NCI-H345 treated with DMSO at 0.1 percent for 48 hours (cell line): ENCODE data around the gene HDDC3.

Source experiments
- DNase-seq: peaks from one replicate; lab custom pipeline; 2025; ENCODE audit not compliant: unreplicated experiment; lab: John Stamatoyannopoulos, UW

HDDC3 gene

DNA sequence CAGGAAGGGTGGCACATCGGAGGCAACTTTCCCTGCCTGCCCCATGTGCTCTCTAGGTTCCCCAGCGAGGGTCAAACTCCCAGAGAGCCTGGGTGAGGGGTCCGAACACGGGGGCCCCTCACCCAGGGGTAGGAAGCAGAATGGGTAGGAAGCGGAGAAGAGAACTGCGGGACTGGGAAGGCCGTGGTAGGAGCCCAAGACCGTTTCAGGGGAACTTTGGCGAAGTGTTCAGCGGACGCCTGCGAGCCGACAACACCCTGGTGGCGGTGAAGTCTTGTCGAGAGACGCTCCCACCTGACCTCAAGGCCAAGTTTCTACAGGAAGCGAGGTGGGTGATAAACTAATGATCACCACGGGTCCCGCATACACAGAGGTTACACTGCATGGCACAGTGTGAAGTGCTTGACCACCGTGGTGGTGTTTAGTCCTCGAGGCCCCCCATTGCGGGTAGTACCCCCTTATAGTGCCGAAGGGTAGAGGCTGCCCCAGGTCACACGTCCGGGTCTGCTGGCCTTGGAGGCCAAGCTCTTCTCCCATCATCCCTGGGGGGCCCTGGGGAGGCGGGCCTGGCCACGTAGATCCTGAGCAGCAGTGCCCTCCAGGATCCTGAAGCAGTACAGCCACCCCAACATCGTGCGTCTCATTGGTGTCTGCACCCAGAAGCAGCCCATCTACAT, 39.7 kb downstream of the HDDC3 start:
- no peak for DNase-seq

DNA sequence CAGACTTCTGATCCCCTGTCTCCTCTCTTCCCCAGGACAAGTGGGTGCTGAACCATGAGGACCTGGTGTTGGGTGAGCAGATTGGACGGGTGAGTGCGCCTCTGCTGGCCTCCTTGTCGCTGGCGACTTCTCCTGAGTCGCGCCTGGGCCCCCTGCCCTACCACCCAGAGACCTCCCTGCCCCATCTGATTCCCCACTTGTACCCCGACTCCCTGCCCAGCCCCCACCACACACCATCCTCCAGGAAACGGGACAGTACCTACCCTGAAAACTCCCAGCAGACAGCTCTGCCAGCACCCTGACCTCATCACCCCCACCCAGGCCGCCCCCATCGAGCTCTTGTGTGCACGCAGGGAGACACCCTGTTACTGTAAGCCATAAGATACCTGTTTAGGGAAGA, 40.3 kb downstream of the HDDC3 start:
- DNase-seq: no peak

DNA sequence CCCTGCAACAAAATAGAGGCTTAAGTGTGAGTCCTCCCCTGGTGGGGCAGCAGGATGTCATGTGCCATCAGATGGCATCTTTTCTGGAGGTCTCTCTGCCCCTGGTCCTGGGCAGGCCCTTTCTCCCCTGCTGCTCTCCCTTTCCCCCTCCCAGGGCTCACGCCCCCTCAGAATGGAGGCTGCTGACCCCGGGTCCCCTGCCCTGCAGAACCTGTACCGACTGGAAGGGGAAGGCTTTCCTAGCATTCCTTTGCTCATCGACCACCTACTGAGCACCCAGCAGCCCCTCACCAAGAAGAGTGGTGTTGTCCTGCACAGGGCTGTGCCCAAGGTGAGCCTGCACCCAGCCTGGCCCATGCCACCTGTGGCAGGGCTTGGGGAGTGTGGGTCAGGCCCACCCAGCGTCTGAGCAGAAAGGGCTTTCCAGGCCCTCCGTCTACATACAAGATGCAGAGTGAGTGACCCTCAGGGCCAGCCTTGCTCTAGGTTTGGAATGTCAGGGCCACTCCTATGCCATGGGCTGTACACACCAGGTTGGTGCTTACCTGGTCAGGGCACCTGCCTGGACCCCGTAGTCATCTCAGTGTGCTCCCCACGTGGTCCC, 40.9 kb downstream of the HDDC3 start:
- no peak for DNase-seq

DNA sequence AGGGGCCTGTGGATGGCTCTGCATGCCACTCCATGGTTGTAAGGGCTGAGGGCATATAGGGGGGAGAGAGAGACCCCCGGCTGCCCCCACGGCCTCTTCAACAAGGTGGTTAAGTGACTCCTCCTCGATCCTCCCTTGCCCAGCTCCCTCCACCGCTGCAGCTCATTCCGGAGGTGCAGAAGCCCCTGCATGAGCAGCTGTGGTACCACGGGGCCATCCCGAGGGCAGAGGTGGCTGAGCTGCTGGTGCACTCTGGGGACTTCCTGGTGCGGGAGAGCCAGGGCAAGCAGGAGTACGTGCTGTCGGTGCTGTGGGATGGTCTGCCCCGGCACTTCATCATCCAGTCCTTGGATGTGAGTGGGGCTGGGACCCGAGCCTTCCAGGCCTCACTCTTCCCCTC, 41.5 kb downstream of the HDDC3 start:
- no peak for DNase-seq

DNA sequence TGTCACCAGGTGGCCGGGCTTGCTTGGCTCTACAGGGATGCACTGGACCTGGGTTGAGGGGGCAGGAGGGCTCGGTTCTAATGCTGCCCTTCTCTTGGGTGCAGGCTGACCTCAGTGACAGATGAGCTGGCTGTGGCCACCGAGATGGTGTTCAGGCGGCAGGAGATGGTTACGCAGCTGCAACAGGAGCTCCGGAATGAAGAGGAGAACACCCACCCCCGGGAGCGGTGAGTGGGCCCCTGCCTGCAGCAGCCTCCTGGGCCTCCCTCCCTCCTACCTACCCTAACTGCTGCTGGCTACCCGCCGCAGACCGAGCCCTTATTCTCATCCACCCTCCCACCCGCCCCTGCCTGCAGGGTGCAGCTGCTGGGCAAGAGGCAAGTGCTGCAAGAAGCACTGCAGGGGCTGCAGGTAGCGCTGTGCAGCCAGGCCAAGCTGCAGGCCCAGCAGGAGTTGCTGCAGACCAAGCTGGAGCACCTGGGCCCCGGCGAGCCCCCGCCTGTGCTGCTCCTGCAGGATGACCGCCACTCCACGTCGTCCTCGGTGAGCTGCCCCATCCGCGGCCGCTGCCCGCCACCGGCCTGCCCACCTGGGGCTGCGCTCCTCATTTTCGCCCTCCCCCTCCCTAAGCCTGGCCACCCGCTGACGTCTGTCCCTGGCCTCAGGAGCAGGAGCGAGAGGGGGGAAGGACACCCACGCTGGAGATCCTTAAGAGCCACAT, 42.5 kb downstream of the HDDC3 start:
- no peak for DNase-seq

DNA sequence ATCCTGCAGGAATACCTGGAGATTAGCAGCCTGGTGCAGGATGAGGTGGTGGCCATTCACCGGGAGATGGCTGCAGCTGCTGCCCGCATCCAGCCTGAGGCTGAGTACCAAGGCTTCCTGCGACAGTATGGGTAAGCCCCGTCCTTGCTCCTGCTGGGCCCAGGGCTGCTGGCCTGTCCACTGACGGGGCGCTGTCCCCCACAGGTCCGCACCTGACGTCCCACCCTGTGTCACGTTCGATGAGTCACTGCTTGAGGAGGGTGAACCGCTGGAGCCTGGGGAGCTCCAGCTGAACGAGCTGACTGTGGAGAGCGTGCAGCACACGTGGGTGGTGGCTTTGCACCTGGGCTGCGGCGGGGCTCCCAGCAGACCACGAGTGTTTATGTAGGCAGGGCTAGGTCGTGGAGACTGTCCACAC, 43.0 kb downstream of the HDDC3 start:
- no peak for DNase-seq

DNA sequence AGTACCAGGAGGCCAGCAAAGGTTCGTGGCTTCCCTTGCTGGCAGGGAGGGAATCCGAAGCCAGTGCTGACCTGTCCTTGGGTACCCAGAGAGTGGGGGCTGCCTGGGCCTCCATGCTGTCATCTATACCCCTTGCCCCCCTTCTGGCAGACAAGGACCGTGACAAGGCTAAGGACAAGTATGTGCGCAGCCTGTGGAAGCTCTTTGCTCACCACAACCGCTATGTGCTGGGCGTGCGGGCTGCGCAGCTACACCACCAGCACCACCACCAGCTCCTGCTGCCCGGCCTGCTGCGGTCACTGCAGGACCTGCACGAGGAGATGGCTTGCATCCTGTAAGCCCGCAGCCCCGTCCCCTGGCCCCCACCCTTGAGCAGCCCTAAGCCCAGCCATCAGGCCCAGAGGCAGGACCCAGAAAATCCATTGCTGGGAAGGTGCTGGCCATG, 45.3 kb downstream of the HDDC3 start:
- no peak for DNase-seq

DNA sequence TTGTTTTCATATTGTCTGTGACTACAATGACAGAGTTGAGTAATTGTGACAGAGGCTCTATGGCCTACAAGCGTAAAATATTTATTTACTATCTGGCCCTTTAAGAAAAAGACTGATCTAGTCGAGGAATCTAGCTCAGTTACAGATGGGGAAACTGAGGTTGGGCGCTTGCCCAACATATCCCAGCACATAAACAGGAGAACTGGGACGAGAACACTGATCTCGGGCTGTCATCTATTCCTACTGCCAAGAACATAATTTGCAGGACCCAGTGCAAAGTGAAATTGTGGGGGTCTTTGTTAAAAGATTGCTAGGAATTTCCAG, 46.1 kb downstream of the HDDC3 start:
- DNase-seq: no peak

DNA sequence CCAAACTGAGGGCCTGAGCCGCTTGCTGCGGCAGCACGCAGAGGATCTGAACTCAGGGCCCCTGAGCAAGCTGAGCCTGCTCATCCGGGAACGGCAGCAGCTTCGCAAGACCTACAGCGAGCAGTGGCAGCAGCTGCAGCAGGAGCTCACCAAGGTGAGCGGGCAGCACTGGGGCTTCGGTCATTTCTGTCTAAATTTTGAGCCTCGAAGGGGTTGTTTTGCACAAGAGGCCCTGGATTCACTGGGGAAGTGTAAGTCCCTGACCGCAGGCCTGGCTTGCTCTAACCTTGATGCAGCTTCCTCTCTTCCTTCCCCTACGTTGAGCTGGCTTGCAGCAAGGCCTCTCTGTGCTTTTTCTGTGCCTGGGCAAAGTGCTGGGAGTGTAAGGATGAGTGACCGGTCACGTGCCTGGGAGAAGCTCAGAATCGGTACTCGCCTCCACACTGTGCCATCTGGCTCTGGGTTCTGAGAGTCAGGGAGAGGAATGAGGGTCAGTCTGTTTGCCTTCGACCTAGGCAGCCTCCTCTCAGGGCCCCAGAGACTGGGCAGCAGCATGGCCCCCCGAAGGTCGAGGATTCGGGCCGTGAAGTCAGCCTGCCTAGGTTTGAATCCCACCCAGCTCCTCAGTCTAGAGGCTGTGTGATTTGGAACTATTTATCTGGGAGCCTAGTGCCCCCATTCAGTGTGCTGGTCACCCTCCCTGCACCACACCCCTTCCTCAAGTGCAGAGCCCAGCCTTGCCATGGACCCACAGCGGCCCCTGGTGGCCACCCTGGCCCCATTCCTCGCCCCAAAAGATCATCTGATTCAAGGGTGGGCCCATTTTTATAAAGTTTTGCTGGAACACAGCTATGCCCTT, 46.7 kb downstream of the HDDC3 start:
- DNase-seq: no peak

DNA sequence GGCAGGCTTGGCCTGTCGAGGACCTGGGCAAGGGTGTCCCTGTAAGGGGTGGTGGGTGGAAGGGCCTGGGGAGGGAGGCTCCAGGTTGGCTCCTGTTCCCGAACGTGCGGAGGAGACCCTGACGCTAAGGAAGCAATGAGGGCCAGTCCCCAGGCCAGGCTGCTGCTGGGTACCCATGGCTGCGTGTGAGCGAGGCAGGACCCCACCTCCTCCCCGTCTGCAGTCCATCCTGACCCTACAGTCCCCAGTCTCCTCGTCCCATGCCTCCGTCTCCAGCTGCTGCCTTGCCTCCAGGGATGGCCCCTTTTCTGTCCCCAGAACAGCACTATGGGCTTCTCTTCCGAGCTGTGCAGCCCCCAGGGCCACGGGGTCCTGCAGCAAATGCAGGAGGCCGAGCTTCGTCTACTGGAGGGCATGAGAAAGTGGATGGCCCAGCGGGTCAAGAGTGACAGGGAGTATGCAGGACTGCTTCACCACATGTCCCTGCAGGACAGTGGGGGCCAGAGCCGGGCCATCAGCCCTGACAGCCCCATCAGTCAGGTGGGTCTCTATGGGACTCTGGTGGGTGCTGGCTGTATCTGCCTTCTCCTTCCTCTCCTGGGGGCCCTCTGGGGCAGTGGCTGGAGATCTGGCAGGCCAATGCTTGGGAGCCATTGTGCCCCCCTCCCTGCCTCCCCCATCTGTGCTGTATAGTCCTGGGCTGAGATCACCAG, 47.5 kb downstream of the HDDC3 start:
- DNase-seq: no peak

DNA sequence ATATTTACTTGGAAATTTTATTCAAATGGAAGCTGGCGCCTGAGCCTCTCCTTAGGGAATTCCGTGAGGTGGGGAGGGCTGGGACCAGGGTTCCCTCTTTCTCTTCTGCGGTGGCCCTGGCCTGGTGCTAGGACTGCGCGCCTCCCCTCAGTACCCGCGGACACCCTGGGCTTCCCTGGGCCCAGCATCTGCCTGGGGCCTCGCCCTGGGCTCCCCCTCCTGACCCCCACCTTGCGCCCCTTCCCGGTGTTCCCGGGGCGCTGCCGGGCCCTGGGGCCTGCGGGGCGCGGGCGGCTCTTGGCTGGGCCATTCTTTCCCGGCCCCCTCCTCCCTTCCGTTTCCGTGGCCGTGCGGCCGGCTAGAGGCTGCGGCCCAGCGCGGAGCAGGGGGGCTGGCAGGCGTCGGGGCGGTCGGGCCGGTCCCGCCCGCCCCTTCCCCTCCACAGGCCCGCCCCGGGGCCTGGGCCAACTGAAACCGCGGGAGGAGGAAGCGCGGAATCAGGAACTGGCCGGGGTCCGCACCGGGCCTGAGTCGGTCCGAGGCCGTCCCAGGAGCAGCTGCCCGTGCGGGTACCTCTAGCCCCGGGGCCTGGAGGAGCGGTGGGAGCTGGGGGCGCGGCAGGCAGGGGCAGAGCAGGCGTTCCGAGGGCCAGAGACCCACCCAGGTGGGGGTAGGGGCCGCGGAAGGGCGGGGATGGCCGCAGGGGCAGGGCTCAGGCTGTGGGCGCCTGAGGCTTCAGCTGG, 48.2 kb downstream of the HDDC3 start, which contains the start of gene FES:
Gene FES (plus strand): TSS at position 529 of the 743 bp plus-strand sequence. CDS start 542 bp downstream, outside the sequence.
- no peak for DNase-seq

DNA sequence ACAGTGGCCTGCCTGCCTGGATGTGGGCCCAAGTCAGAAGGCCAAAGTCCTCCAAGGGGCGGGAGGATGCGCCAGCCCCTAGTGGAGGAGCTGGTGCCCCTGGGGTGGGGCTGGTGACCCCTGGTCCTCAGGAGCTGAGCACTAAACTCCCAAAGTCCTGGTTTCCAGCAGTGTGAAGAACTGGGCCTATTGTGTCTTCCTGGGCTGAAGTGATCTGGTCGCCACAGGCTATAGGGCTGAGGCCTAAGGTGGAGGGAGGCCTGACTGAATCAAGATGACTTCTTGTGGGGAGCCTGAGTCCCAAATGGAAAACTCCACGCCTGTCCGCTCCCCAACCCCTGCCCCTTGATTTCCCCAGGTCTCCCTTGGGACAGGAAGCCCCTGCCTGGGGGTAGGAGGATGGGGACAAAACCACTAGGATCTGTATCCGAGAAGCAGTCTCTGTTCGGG, 48.8 kb downstream of the HDDC3 start:
- no peak for DNase-seq

DNA sequence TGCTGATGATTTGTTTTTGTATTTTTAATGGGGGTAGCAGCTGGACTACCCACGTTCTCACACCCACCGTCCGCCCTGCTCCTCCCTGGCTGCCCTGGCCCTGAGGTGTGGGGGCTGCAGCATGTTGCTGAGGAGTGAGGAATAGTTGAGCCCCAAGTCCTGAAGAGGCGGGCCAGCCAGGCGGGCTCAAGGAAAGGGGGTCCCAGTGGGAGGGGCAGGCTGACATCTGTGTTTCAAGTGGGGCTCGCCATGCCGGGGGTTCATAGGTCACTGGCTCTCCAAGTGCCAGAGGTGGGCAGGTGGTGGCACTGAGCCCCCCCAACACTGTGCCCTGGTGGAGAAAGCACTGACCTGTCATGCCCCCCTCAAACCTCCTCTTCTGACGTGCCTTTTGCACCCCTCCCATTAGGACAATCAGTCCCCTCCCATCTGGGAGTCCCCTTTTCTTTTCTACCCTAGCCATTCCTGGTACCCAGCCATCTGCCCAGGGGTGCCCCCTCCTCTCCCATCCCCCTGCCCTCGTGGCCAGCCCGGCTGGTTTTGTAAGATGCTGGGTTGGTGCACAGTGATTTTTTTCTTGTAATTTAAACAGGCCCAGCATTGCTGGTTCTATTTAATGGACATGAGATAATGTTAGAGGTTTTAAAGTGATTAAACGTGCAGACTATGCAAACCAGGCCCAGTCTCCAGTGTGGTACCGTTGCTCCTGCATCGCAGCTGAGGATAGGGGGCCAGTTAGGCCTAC, 49.4 kb downstream of the HDDC3 start:
- DNase-seq: no peak

DNA sequence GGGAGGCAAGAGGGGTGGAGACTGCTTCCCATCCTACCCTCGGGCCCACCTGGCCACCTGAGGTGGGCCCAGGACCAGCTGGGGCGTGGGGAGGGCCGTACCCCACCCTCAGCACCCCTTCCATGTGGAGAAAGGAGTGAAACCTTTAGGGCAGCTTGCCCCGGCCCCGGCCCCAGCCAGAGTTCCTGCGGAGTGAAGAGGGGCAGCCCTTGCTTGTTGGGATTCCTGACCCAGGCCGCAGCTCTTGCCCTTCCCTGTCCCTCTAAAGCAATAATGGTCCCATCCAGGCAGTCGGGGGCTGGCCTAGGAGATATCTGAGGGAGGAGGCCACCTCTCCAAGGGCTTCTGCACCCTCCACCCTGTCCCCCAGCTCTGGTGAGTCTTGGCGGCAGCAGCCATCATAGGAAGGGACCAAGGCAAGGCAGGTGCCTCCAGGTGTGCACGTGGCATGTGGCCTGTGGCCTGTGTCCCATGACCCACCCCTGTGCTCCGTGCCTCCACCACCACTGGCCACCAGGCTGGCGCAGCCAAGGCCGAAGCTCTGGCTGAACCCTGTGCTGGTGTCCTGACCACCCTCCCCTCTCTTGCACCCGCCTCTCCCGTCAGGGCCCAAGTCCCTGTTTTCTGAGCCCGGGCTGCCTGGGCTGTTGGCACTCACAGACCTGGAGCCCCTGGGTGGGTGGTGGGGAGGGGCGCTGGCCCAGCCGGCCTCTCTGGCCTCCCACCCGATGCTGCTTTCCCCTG, 50.2 kb downstream of the HDDC3 start:
- DNase-seq: no peak

DNA sequence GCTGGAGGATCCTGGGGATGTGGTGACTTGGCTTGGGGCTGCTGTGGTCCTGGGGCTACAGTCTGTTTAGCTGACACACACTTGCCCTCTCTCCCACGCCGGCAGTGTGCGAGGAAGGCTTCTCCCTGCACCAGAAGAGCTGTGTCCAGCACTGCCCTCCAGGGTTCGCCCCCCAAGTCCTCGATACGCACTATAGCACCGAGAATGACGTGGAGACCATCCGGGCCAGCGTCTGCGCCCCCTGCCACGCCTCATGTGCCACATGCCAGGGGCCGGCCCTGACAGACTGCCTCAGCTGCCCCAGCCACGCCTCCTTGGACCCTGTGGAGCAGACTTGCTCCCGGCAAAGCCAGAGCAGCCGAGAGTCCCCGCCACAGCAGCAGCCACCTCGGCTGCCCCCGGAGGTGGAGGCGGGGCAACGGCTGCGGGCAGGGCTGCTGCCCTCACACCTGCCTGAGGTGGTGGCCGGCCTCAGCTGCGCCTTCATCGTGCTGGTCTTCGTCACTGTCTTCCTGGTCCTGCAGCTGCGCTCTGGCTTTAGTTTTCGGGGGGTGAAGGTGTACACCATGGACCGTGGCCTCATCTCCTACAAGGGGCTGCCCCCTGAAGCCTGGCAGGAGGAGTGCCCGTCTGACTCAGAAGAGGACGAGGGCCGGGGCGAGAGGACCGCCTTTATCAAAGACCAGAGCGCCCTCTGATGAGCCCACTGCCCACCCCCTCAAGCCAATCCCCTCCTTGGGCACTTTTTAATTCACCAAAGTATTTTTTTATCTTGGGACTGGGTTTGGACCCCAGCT, 51.0 kb downstream of the HDDC3 start:
- DNase-seq: no peak

DNA sequence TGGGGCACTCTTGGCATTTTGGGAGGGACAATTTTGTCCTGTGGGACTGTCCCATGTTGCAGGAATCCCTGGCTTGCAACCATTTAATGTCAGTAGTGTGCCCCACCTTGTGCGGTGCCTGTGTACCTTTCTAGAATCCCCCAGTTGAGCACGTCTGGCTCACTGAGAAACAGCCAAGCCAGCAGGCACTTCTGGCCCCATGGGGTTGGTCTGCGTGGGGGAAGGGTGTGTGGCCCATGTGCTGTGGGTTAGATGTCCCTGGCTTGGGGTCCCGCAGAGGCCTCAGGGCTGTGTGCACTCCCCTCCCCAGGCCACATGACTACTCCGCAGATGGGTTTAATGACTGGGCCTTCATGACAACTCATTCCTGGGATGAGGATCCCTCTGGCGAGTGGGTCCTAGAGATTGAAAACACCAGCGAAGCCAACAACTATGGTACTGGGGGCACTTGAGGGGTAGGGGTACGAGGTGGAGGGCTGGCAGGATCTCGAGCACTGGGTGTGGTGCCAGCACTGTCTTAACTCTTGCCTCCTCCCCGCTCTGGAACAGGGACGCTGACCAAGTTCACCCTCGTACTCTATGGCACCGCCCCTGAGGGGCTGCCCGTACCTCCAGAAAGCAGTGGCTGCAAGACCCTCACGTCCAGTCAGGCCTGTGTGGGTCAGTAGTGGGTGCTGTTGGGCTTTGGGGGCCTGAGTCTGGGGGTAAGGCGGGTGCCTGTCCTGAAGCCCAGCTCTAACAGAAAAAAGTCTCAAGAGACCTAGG, 51.8 kb downstream of the HDDC3 start:
- DNase-seq: no peak
